OCI-LY3 (cell line): Measurements from ENCODE around the gene DEGS2.

Experiments
- H2AFZ ChIP-seq: fragments of 200-600, 300-600 bp; shearing (Covaris generic); 2 replicates; pipeline ENCODE4 v1.6.0; 2014; ENCODE audit warnings: antibody characterized with exemption, low read depth, low read length
- H3K27ac ChIP-seq: fragments of 200-600, 300-600 bp; sonication (generic); 2 replicates; pipeline ENCODE4 v1.5.1; 2014; ENCODE audit warnings: mild to moderate bottlenecking, low read length, moderate library complexity, mixed read lengths
- H3K27me3 ChIP-seq: fragments of 200-600, 300-600 bp; sonication (generic); 2 replicates; pipeline ENCODE4 v1.6.1; 2014; ENCODE audit warnings: low read depth, low read length, mixed read lengths
- H3K36me3 ChIP-seq: fragments of 200-600, 300-600 bp; sonication (generic); replicated peaks from 2 replicates; pipeline ENCODE3; 2014; ENCODE audit warnings: low read depth, low read length, mixed read lengths
- H3K4me1 ChIP-seq: fragments of 300-600, 200-600 bp; sonication (generic); 2 replicates; pipeline ENCODE4 v1.6.1; 2014; ENCODE audit warnings: low read length, mixed read lengths
- H3K4me2 ChIP-seq: fragments of 200-600, 300-600 bp; sonication (generic); 2 replicates; pipeline ENCODE4 v1.6.1; 2014; ENCODE audit warnings: low read length, mixed read lengths
- H3K4me3 ChIP-seq: fragments of 300-600, 200-600 bp; sonication (generic); 2 replicates; pipeline ENCODE4 v1.5.1; 2014; ENCODE audit warnings: antibody characterized with exemption, mild to moderate bottlenecking, low read length, moderate library complexity
- H3K79me2 ChIP-seq: fragments of 300-600, 200-600 bp; shearing (Covaris generic); 2 replicates; pipeline ENCODE4 v1.6.1; 2014; ENCODE audit warnings: mild to moderate bottlenecking, low read length, mixed read lengths
- H3K9ac ChIP-seq: fragments of 300-600, 200-600 bp; shearing (Covaris generic); 2 replicates; pipeline ENCODE4 v1.6.0; 2014; ENCODE audit warnings: mild to moderate bottlenecking, low read length, moderate library complexity
- H3K9me3 ChIP-seq: fragments of 200-600, 300-600 bp; shearing (Covaris generic); 2 replicates; pipeline ENCODE4 v1.6.1; 2014; ENCODE audit warnings: low read length, mixed read lengths; ENCODE audit not compliant: insufficient read depth
- H4K20me1 ChIP-seq: fragments of 200-600, 300-600 bp; sonication (generic); 2 replicates; pipeline ENCODE4 v1.6.1; 2016; ENCODE audit warnings: low read length, mixed read lengths; ENCODE audit not compliant: insufficient read depth
- CTCF ChIP-seq: fragments of 200-600, 300-600 bp; sonication (generic); IDR thresholded peaks from 2 replicates; pipeline ENCODE4 v1.5.1; 2014; ENCODE audit warnings: antibody characterized with exemption, low read length, low read depth
- EZH2phosphoT487 ChIP-seq: fragments of 200-600 bp; shearing (Covaris generic); IDR thresholded peaks from 2 replicates; pipeline ENCODE4 v1.6.1; 2018; ENCODE audit warnings: antibody characterized with exemption, mixed run types, low read depth

DEGS2 gene

GRCh38 chr14:100096656-100097055, 62.8 kb downstream of the DEGS2 start:
- Histone ChIP-seq H2AFZ (no peak overlapping the region), H3K27ac (no peak overlapping the region), H3K79me2 (no peaks in the 10 kb centered on the region), H3K9me3 (no peaks in the 10 kb centered on the region), H3K27me3 (no peaks in the 10 kb centered on the region), H3K9ac (no peak overlapping the region), H3K4me2 (no peak overlapping the region), H3K4me3 (no peak overlapping the region), H3K4me1 (no peaks in the 10 kb centered on the region), H3K36me3 (no peaks in the 10 kb centered on the region), H4K20me1 (no peaks in the 10 kb centered on the region)
- TF ChIP-seq CTCF (no peak), EZH2phosphoT487 (no peak)
